ENCODE results near the gene TCAIM. TPM values are rescaled to one million over a fixed set of nuclear protein-coding genes. Genes with fewer than 3 reads are reported as not detected.

TCAIM gene
- total RNA-seq, 1 donor from 2014 or later: 14.4 TPM

DNA sequence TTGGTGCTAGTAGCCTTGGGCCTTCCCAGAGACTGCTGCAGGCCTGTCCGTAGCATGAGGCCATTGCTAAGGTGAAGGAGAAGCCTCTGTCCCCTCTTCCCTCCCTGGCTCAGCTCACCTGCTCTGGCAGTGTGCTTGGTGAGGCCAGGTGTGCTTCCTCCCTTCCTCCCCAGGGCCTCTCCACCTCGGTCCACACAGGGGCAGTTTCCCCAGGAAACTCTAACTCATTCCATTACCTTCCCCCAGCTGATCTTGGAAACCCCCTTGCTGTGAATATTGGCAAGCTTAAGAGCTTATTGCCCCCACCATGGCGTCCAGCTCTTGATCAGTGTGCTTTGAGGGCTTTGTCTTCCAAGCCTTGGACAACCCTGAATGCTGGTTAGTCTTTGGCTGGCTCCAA is 86.2 kb downstream of the TCAIM start:
- intact Hi-C loops (cut with micrococcal nuclease): no loop called here
- H3K4me1 Mint-ChIP-seq (ENCODE audit: low read depth): no peaks in the 10 kb centered on the region
- H3K27me3 Mint-ChIP-seq (ENCODE audit: insufficient read depth): no peaks in the 10 kb centered on the region
- DNase-seq (ENCODE audit: low spot score): no peak
- H3K27ac Mint-ChIP-seq: no peak overlapping the region
- no peaks in the 10 kb centered on the region for H3K36me3 Mint-ChIP-seq (ENCODE audit: low read depth)
- H3K9me3 Mint-ChIP-seq: no peaks in the 10 kb centered on the region
- no peak overlapping the region for H3K4me3 Mint-ChIP-seq

GRCh38 chr3:44427683-44428082 is 89.1 kb downstream of the TCAIM start:
- Mint-ChIP-seq H3K27me3 (ENCODE audit: insufficient read depth) (no peaks in the 10 kb centered on the region), H3K4me3 (no peak overlapping the region), H3K9me3 (no peaks in the 10 kb centered on the region), H3K27ac (no peak overlapping the region), H3K4me1 (ENCODE audit: low read depth) (no peaks in the 10 kb centered on the region), H3K36me3 (ENCODE audit: low read depth) (no peaks in the 10 kb centered on the region)
- intact Hi-C loops (cut with micrococcal nuclease): no loop called here
- DNase-seq (ENCODE audit: low spot score): no peak

DNA sequence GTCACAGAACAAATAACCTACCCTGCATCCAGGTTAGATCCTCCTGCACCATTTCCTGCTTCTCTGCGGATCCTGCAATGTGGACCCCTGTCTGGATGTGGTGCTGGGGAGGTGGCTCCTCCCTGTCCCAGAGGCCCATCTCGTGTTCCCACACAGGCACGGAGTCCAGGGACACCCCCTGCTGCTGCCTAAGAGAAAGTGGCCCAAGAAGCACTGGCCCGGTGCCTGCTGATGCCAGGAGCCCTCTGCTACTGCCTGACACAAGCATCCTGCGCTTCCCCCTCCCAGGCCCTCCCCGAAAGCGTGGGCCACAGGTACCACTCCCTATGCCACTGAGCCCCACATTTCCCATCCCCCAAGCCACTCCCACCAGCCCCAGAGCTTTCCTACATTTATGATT is 90.3 kb downstream of the TCAIM start:
- H3K4me3 Mint-ChIP-seq: no peak overlapping the region
- intact Hi-C loops (cut with micrococcal nuclease): no loop called here
- H3K36me3 Mint-ChIP-seq (ENCODE audit: low read depth): no peaks in the 10 kb centered on the region
- H3K27me3 Mint-ChIP-seq (ENCODE audit: insufficient read depth): no peaks in the 10 kb centered on the region
- no peaks in the 10 kb centered on the region for H3K4me1 Mint-ChIP-seq (ENCODE audit: low read depth)
- H3K27ac Mint-ChIP-seq: no peak overlapping the region
- no peaks in the 10 kb centered on the region for H3K9me3 Mint-ChIP-seq
- DNase-seq (ENCODE audit: low spot score): no peak

- intact Hi-C loops (cut with micrococcal nuclease): no loop called here
- Mint-ChIP-seq H3K9me3 (no peaks in the 10 kb centered on the region), H3K4me3 (no peak overlapping the region), H3K36me3 (ENCODE audit: low read depth) (no peaks in the 10 kb centered on the region), H3K4me1 (ENCODE audit: low read depth) (no peaks in the 10 kb centered on the region), H3K27me3 (ENCODE audit: insufficient read depth) (no peaks in the 10 kb centered on the region), H3K27ac (no peak overlapping the region)
- DNase-seq (ENCODE audit: low spot score): no peak
Measured at GRCh38 chr3:44429459-44429858, 90.9 kb downstream of the TCAIM start.

GRCh38 chr3:44430466-44430865 is 91.9 kb downstream of the TCAIM start:
- intact Hi-C loops (cut with micrococcal nuclease): loop anchor here (10.0 kb wide), 1 partner anchor 544 kb away; the partner anchor contains the start of genes EXOSC7 and ZDHHC3
- Mint-ChIP-seq H3K9me3 (no peaks in the 10 kb centered on the region), H3K4me1 (ENCODE audit: low read depth) (no peaks in the 10 kb centered on the region), H3K36me3 (ENCODE audit: low read depth) (no peaks in the 10 kb centered on the region), H3K4me3 (no peak overlapping the region), H3K27ac (no peak overlapping the region), H3K27me3 (ENCODE audit: insufficient read depth) (no peaks in the 10 kb centered on the region)
- no peak for DNase-seq (ENCODE audit: low spot score)

- peaks cover 3% of the 10 kb centered on the region for H3K36me3 Mint-ChIP-seq (ENCODE audit: low read depth)
- H3K4me1 Mint-ChIP-seq (ENCODE audit: low read depth): peaks cover 8% of the 10 kb centered on the region
- no peaks in the 10 kb centered on the region for H3K9me3 Mint-ChIP-seq
- no peak overlapping the region for H3K27ac Mint-ChIP-seq
- no peak for DNase-seq (ENCODE audit: low spot score)
- intact Hi-C loops (cut with micrococcal nuclease): loop anchor here (10.0 kb wide), 1 partner anchor 540 kb away; the partner anchor contains the start of genes EXOSC7 and ZDHHC3
- no peak overlapping the region for H3K4me3 Mint-ChIP-seq
- no peaks in the 10 kb centered on the region for H3K27me3 Mint-ChIP-seq (ENCODE audit: insufficient read depth)
Measured at GRCh38 chr3:44434834-44435510, 96.4 kb downstream of the TCAIM start.

DNA sequence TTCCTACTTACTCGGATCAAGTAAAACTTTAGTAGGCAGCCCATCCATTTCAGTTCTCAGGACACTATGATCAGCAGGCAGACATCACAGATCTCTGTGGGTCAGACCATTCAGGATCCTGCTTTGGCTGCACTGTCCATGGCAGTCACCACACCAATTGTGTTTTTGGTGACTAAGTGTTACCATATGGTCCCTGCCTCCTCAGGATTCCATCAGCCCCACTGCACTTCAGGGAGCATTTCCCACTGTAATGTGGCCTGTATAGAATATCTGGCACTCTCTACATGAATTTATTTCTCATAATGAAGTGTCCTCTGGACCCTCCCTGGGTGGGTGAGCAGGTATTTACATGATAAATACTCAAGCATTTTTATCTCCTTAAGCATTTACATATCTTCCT is 97.6 kb downstream of the TCAIM start:
- no peak for DNase-seq (ENCODE audit: low spot score)
- Mint-ChIP-seq H3K9me3 (no peaks in the 10 kb centered on the region), H3K4me1 (ENCODE audit: low read depth) (peaks cover 20% of the 10 kb centered on the region), H3K27me3 (ENCODE audit: insufficient read depth) (no peaks in the 10 kb centered on the region), H3K27ac (no peak overlapping the region), H3K4me3 (no peak overlapping the region), H3K36me3 (ENCODE audit: low read depth) (peaks cover 6% of the 10 kb centered on the region)
- intact Hi-C loops (cut with micrococcal nuclease): loop anchor here (10.0 kb wide), 1 partner anchor 539 kb away; the partner anchor contains the start of genes EXOSC7 and ZDHHC3

GRCh38 chr3:44437800-44438199 is 99.2 kb downstream of the TCAIM start:
- H3K36me3 Mint-ChIP-seq (ENCODE audit: low read depth): peaks cover 19% of the 10 kb centered on the region
- no peak for DNase-seq (ENCODE audit: low spot score)
- peaks cover 36% of the 10 kb centered on the region for H3K4me1 Mint-ChIP-seq (ENCODE audit: low read depth)
- intact Hi-C loops (cut with micrococcal nuclease): loop anchor here (10.0 kb wide), 1 partner anchor 537 kb away; the partner anchor contains the start of genes EXOSC7 and ZDHHC3
- H3K4me3 Mint-ChIP-seq: no peak overlapping the region
- no peak overlapping the region for H3K27ac Mint-ChIP-seq
- H3K9me3 Mint-ChIP-seq: no peaks in the 10 kb centered on the region
- no peaks in the 10 kb centered on the region for H3K27me3 Mint-ChIP-seq (ENCODE audit: insufficient read depth)

DNA sequence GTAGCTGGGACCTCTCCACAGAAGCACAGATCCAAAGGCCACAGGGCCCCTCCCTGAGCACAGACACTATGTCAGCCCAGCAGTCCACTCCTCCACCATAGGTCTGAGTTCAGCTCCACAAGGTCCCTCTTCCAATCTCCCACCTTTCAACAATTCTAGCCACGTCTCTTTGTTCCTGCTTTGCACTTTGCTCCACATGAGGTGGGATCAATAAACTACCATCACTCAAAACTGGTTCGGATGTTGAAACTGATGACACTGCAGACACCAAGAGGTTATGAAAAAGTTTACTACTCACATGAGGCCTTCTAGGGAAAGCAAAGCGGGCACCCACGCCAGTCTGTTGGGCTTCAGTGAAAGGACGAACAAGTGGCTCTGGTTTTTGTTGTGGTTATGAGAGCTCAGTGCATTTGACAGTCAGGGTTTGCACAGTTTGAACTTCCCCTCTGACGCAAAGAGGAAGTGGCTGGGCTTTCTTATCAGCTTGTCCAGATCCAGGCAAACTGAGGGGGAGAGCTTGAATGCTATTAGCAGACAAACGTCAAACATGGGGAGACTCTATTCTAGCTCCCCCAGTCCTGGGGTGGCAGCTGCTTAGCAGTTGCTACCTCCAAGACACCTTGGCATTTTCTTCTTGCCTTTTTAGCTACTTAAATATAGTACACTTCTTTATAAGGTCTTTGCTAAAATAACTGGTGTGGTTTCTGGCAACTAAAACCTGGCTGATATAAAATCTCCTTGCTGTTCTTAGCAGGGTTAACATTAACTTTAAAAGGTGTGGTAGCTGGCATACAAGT is 101.1 kb downstream of the TCAIM start:
- peak overlapping the region; percentile 65 for H3K4me3 Mint-ChIP-seq
- H3K27ac Mint-ChIP-seq: peak overlapping the region; percentile 84
- H3K36me3 Mint-ChIP-seq (ENCODE audit: low read depth): peaks cover 28% of the 10 kb centered on the region
- no peaks in the 10 kb centered on the region for H3K9me3 Mint-ChIP-seq
- intact Hi-C loops (cut with micrococcal nuclease): loop anchor here (1.0 to 10.0 kb wide), 6 partner anchors 37 to 1047 kb away; partner anchors contain the start of genes EXOSC7, TCAIM and ZDHHC3
- peak; percentile 69 for DNase-seq (ENCODE audit: low spot score)
- H3K4me1 Mint-ChIP-seq (ENCODE audit: low read depth): peaks cover 46% of the 10 kb centered on the region
- no peaks in the 10 kb centered on the region for H3K27me3 Mint-ChIP-seq (ENCODE audit: insufficient read depth)

DNA sequence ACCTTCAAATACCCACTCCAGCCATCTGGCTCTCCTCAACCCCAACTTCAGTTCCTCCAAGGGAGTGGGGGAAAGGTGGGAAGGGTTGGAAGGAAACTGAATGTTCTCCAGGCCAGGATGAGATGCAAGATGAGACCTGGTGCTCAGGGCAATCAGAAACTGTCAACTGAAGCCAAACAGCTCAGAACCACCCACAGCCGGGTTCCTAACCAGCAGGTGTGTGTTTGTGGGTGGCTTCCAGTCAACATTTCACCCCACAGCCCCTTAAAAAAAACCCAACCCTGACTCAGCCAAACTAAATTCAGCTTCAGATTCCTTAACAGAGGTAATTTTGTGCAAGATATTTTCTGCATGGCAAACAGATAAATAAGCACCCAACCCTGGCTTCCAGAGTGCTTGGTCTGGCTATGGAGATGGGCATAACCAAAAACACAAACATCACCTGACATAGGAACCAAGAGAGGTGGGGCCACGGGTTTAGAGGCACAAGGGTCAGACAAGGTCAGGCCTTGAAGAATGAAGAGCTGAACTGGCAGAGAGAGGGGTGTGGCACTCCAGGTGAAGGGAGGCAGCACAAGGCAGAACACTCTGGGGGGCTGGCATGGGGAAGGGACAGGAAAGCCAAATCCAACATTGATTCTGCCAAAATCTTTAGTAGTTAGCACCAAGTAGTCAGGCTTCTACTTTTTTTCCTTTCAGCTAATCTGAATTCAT is 104.2 kb downstream of the TCAIM start:
- intact Hi-C loops (cut with micrococcal nuclease): loop anchor here (5.0 kb wide), 1 partner anchor 1050 kb away; no protein-coding TSS in a partner anchor
- Mint-ChIP-seq H3K4me3 (peak overlapping the region; percentile 53), H3K4me1 (ENCODE audit: low read depth) (peaks cover 50% of the 10 kb centered on the region), H3K36me3 (ENCODE audit: low read depth) (peaks cover 52% of the 10 kb centered on the region), H3K9me3 (peaks cover 17% of the 10 kb centered on the region), H3K27me3 (ENCODE audit: insufficient read depth) (no peaks in the 10 kb centered on the region), H3K27ac (peak overlapping the region; percentile 64)
- DNase-seq (ENCODE audit: low spot score): peak; percentile 22

GRCh38 chr3:44444437-44444836 is 105.9 kb downstream of the TCAIM start:
- Mint-ChIP-seq H3K4me1 (ENCODE audit: low read depth) (peaks cover 48% of the 10 kb centered on the region), H3K9me3 (peaks cover 34% of the 10 kb centered on the region), H3K4me3 (no peak overlapping the region), H3K27ac (no peak overlapping the region), H3K27me3 (ENCODE audit: insufficient read depth) (no peaks in the 10 kb centered on the region), H3K36me3 (ENCODE audit: low read depth) (peaks cover 67% of the 10 kb centered on the region)
- no peak for DNase-seq (ENCODE audit: low spot score)
- intact Hi-C loops (cut with micrococcal nuclease): loop anchor here (5.0 kb wide), 1 partner anchor 1052 kb away; no protein-coding TSS in a partner anchor

- intact Hi-C loops (cut with micrococcal nuclease): loop anchor here (5.0 kb wide), 1 partner anchor 1053 kb away; no protein-coding TSS in a partner anchor
- H3K27ac Mint-ChIP-seq: no peak overlapping the region
- H3K4me1 Mint-ChIP-seq (ENCODE audit: low read depth): peaks cover 41% of the 10 kb centered on the region
- no peaks in the 10 kb centered on the region for H3K27me3 Mint-ChIP-seq (ENCODE audit: insufficient read depth)
- H3K4me3 Mint-ChIP-seq: no peak overlapping the region
- H3K9me3 Mint-ChIP-seq: peaks cover 37% of the 10 kb centered on the region
- no peak for DNase-seq (ENCODE audit: low spot score)
- peaks cover 70% of the 10 kb centered on the region for H3K36me3 Mint-ChIP-seq (ENCODE audit: low read depth)
Measured at GRCh38 chr3:44444896-44445691, 106.5 kb downstream of the TCAIM start.
